Measurements from ENCODE around the gene NEU2. TPM values are rescaled to one million over a fixed set of nuclear protein-coding genes. Genes with fewer than 3 reads are reported as not detected.

Gene NEU2
- total RNA-seq, 2 experiments from 2014 or later, result not detected

DNA sequence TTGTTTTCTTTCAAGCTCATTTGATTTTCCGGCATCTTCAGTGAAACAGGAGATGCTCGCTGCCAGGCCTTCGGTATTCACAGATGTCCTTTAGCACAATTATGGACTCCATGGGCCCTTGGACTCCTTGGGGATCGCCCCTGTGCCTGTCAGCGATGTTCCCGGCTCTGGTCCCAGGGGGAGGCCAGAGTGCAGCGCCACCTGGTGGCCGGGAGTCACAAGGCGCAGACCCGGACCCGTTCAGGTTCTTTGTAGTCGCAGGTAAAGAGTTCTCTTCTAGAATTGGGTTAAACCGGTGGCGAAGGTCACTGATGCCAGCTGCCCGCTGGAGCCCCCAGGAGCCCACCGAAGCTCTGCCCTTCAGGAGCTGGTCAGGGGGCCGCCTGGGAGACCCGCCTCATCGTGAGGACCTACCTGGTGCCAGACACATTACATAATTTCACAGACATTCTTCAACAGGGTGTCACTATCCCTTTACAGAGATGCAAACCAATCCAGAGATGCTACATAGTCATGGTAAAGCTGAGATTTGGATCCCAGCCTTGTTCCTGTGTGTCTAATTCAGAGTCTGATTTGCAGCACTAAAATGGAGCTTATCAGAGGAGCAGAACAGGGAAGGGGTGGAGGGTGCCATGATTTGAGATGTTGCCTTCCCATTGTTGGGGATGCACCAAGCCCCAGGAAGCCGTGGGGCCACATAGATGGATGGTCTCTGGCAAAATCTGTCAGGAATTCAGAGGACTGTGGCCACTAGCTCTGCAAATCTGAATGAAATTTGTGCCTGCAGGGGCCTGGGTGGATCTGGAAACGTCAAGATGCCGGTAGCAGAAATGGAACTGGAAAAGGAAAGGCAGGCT, 21.7 kb downstream of the NEU2 start:
- Mint-ChIP-seq H3K4me1 (ENCODE audit: low read depth) (peaks cover 15% of the 10 kb centered on the region), H3K9me3 (no peaks in the 10 kb centered on the region), H3K27me3 (no peaks in the 10 kb centered on the region), H3K4me3 (no peak overlapping the region), H3K27ac (no peak overlapping the region), H3K36me3 (ENCODE audit: low read depth) (no peaks in the 10 kb centered on the region)
- ATAC-seq (ENCODE audit: poor library complexity) (peak; percentile 73), DNase-seq (peak; percentile 43 to 85 (median 63))
- intact Hi-C loops (cut with DNase I, micrococcal nuclease), result loop anchor here in 1 of 2 experiments (5.0 to 10.0 kb wide), 3 partner anchors 33 to 297 kb away; no protein-coding TSS in a partner anchor
- POLR2A ChIA-PET, result interaction anchor here (0.5 to 0.7 kb wide), 2 partner anchors 30 to 435 kb away, joined by 3 read pairs; no protein-coding TSS in a partner anchor
- no peaks in the 10 kb centered on the region for H3K27me3 ChIP-seq (ENCODE audit: control insufficient read depth in 1 of 2, insufficient read depth in 2 of 2, low read length in 2 of 2)
- no peak overlapping the region for H3K27ac ChIP-seq (ENCODE audit: low read depth in 1 of 2, low read length in 2 of 2)
- TF ChIP-seq, protein P1, sequence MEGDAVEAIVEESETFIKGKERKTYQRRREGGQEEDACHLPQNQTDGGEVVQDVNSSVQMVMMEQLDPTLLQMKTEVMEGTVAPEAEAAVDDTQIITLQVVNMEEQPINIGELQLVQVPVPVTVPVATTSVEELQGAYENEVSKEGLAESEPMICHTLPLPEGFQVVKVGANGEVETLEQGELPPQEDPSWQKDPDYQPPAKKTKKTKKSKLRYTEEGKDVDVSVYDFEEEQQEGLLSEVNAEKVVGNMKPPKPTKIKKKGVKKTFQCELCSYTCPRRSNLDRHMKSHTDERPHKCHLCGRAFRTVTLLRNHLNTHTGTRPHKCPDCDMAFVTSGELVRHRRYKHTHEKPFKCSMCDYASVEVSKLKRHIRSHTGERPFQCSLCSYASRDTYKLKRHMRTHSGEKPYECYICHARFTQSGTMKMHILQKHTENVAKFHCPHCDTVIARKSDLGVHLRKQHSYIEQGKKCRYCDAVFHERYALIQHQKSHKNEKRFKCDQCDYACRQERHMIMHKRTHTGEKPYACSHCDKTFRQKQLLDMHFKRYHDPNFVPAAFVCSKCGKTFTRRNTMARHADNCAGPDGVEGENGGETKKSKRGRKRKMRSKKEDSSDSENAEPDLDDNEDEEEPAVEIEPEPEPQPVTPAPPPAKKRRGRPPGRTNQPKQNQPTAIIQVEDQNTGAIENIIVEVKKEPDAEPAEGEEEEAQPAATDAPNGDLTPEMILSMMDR (IDR thresholded peaks at IDR 0.05), result peak; percentile 98
- H3K36me3 ChIP-seq (ENCODE audit: insufficient read depth, low read length), result no peaks in the 10 kb centered on the region
- CTCF ChIA-PET, result interaction anchor here (0.7 to 2.3 kb wide), 12 partner anchors 9 to 197 kb away, joined by 3 to 8 read pairs (median 4); partner anchors contain the start of gene ATG16L1
- peaks cover 20% of the 10 kb centered on the region for H3K4me1 ChIP-seq (ENCODE audit: insufficient read depth, low read length)
- no peak overlapping the region for H3K4me3 ChIP-seq (ENCODE audit: low read length)
- no peaks in the 10 kb centered on the region for H3K9me3 ChIP-seq (ENCODE audit: control insufficient read depth in 1 of 2, insufficient read depth in 1 of 2, low read length in 2 of 2)

GRCh38 chr2:233055362-233055761, 22.9 kb downstream of the NEU2 start:
- Histone ChIP-seq H3K36me3 (ENCODE audit: insufficient read depth, low read length) (no peaks in the 10 kb centered on the region), H3K27me3 (ENCODE audit: control insufficient read depth in 1 of 2, insufficient read depth in 2 of 2, low read length in 2 of 2) (no peaks in the 10 kb centered on the region), H3K4me1 (ENCODE audit: insufficient read depth, low read length) (peaks cover 29% of the 10 kb centered on the region), H3K9me3 (ENCODE audit: control insufficient read depth in 1 of 2, insufficient read depth in 1 of 2, low read length in 2 of 2) (no peaks in the 10 kb centered on the region), H3K27ac (ENCODE audit: low read depth in 1 of 2, low read length in 2 of 2) (no peak overlapping the region), H3K4me3 (ENCODE audit: low read length) (no peak overlapping the region)
- TF ChIP-seq, protein P1 (IDR thresholded peaks at IDR 0.05), result no peak
- Mint-ChIP-seq H3K27me3 (no peaks in the 10 kb centered on the region), H3K9me3 (no peaks in the 10 kb centered on the region), H3K4me1 (ENCODE audit: low read depth) (peaks cover 21% of the 10 kb centered on the region), H3K27ac (no peak overlapping the region), H3K4me3 (no peak overlapping the region), H3K36me3 (ENCODE audit: low read depth) (peaks cover 5% of the 10 kb centered on the region)
- DNase-seq (no peak), ATAC-seq (ENCODE audit: poor library complexity) (no peak)
- intact Hi-C loops (cut with DNase I, micrococcal nuclease), result loop anchor here in 1 of 2 experiments (10.0 kb wide), 1 partner anchor 201 kb away; no protein-coding TSS in a partner anchor
- CTCF ChIA-PET, result interaction anchor here (2.3 kb wide), 1 partner anchor 196 kb away, joined by 8 read pairs; the partner anchor contains the start of gene ATG16L1
- POLR2A ChIA-PET, result no interaction called here

DNA sequence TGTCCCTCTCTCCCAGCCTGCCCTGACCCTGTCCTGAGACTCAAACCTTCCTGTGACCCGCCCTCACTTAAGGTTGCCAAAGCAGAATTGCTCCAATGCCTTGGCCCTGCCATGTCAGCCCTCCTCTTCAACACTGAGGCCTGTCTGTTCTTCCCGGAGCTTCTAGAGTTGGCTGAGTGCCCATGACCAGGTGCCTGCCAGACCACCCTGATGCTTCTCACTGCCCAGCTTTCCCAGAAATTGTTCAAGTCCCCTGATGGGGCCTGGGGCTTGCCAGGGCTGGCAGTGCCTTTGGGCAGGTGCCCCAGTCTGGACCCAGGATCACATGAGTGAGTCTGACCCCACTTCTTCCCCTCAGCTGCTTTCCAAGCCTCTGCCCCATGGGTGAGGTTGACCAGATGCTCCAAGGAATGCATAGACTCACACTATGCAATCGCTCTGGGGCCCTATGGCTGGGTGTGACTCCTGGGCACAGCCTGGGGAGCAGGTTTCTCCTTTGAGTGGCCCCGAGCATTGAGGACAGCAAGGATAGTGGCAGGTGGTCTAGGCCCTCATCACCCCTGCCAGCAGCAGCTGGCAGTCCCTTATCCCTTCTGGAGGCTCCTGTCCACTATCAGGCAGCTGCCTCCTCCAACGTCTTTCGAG, 24.6 kb downstream of the NEU2 start:
- peaks cover 37% of the 10 kb centered on the region for H3K4me1 ChIP-seq (ENCODE audit: insufficient read depth, low read length)
- ATAC-seq (ENCODE audit: poor library complexity), result no peak
- no peak overlapping the region for H3K27ac ChIP-seq (ENCODE audit: low read depth in 1 of 2, low read length in 2 of 2)
- intact Hi-C loops (cut with DNase I, micrococcal nuclease), result loop anchor here in 1 of 2 experiments (10.0 kb wide), 1 partner anchor 202 kb away; no protein-coding TSS in a partner anchor
- no peaks in the 10 kb centered on the region for H3K9me3 Mint-ChIP-seq
- peaks cover 22% of the 10 kb centered on the region for H3K36me3 Mint-ChIP-seq (ENCODE audit: low read depth)
- POLR2A ChIA-PET, result no interaction called here
- DNase-seq, result no peak
- H3K4me3 ChIP-seq (ENCODE audit: low read length), result no peak overlapping the region
- CTCF ChIA-PET, result no interaction called here
- H3K36me3 ChIP-seq (ENCODE audit: insufficient read depth, low read length), result no peaks in the 10 kb centered on the region
- H3K9me3 ChIP-seq (ENCODE audit: control insufficient read depth in 1 of 2, insufficient read depth in 1 of 2, low read length in 2 of 2), result no peaks in the 10 kb centered on the region
- TF ChIP-seq, protein P1 (IDR thresholded peaks at IDR 0.05), result no peak
- no peaks in the 10 kb centered on the region for H3K27me3 Mint-ChIP-seq
- H3K27ac Mint-ChIP-seq, result peak overlapping the region; percentile 6
- H3K4me1 Mint-ChIP-seq (ENCODE audit: low read depth), result peaks cover 24% of the 10 kb centered on the region
- peak overlapping the region; percentile 55 for H3K4me3 Mint-ChIP-seq
- H3K27me3 ChIP-seq (ENCODE audit: control insufficient read depth in 1 of 2, insufficient read depth in 2 of 2, low read length in 2 of 2), result no peaks in the 10 kb centered on the region
